IPS-18c (cell line): Measurements from ENCODE around the gene CACNG4.
"Not testable (repeated sequence)": the region's sequence is repeated elsewhere in the genome, so short reads cannot be mapped to it uniquely, and the experiment has no call there.

Source experiments
- H3K4me3 ChIP-seq: 2 replicates; pipeline ENCODE4 v1.7.0; 2013; ENCODE audit warnings: low read depth, mild to moderate bottlenecking, low read length, moderate library complexity; ENCODE audit not compliant: insufficient read depth
- H3K9me3 ChIP-seq: one replicate; pipeline ENCODE4 v1.6.1; 2013; ENCODE audit warnings: mild to moderate bottlenecking, low read length, moderate library complexity; ENCODE audit not compliant: control insufficient read depth, insufficient read depth

CACNG4 gene

GRCh38 chr17:67040652-67041051 lies 76.1 kb downstream of the CACNG4 start:
- H3K9me3 ChIP-seq, result no peaks in the 10 kb centered on the region
- H3K4me3 ChIP-seq, result no peak overlapping the region

GRCh38 chr17:67041119-67041518 lies 76.6 kb downstream of the CACNG4 start:
- H3K9me3 ChIP-seq, H3K4me3 ChIP-seq: not testable (repeated sequence)

GRCh38 chr17:67041531-67041930 lies 77.0 kb downstream of the CACNG4 start:
- Histone ChIP-seq H3K9me3 (no peaks in the 10 kb centered on the region), H3K4me3 (no peak overlapping the region)

- Histone ChIP-seq H3K9me3 (no peaks in the 10 kb centered on the region), H3K4me3 (no peak overlapping the region)
Observed at GRCh38 chr17:67041941-67042899, 77.7 kb downstream of the CACNG4 start.

GRCh38 chr17:67043283-67043682 lies 78.8 kb downstream of the CACNG4 start:
- Histone ChIP-seq H3K9me3 (peaks cover 7% of the 10 kb centered on the region), H3K4me3 (no peak overlapping the region)

GRCh38 chr17:67044016-67044772 lies 79.7 kb downstream of the CACNG4 start, which contains the start of gene CACNG1:
Gene CACNG1 (plus strand): TSS chr17:67044554. CDS start chr17:67044661, 107 bp downstream.
- no peak within 1 kb of the TSS for H3K4me3 ChIP-seq

GRCh38 chr17:67044940-67045339 lies 80.4 kb downstream of the CACNG4 start:
- peaks cover 7% of the 10 kb centered on the region for H3K9me3 ChIP-seq

More at GRCh38 chr17:67044016-67044772, 79.7 kb downstream of the CACNG4 start, which contains the start of gene CACNG1:
- peaks cover 7% of the 10 kb centered on the region for H3K9me3 ChIP-seq

GRCh38 chr17:67046398-67046797 lies 81.9 kb downstream of the CACNG4 start:
- H3K4me3 ChIP-seq, result no peak overlapping the region
- peaks cover 7% of the 10 kb centered on the region for H3K9me3 ChIP-seq

More at GRCh38 chr17:67044940-67045339, 80.4 kb downstream of the CACNG4 start:
- H3K4me3 ChIP-seq, result no peak overlapping the region

GRCh38 chr17:67047382-67047781 lies 82.9 kb downstream of the CACNG4 start:
- Histone ChIP-seq H3K4me3 (no peak overlapping the region), H3K9me3 (peaks cover 7% of the 10 kb centered on the region)

- Histone ChIP-seq H3K4me3 (peak overlapping the region; percentile 1; the same call in 1 of the 2 replicates), H3K9me3 (peaks cover 7% of the 10 kb centered on the region)
Observed at GRCh38 chr17:67049025-67049739, 84.7 kb downstream of the CACNG4 start.

GRCh38 chr17:67050066-67050465 lies 85.6 kb downstream of the CACNG4 start:
- H3K9me3 ChIP-seq, result peaks cover 7% of the 10 kb centered on the region

GRCh38 chr17:67050471-67051154 lies 86.1 kb downstream of the CACNG4 start:
- H3K4me3 ChIP-seq, result no peak overlapping the region

More at GRCh38 chr17:67050066-67050465, 85.6 kb downstream of the CACNG4 start:
- no peak overlapping the region for H3K4me3 ChIP-seq

GRCh38 chr17:67051155-67051538 lies 86.6 kb downstream of the CACNG4 start:
- Histone ChIP-seq H3K4me3 (no peak overlapping the region), H3K9me3 (peaks cover 7% of the 10 kb centered on the region)

More at GRCh38 chr17:67050471-67051154, 86.1 kb downstream of the CACNG4 start:
- H3K9me3 ChIP-seq, result peaks cover 7% of the 10 kb centered on the region

- Histone ChIP-seq H3K4me3 (no peak overlapping the region), H3K9me3 (peaks cover 7% of the 10 kb centered on the region)
Observed at GRCh38 chr17:67051837-67052236, 87.3 kb downstream of the CACNG4 start.

GRCh38 chr17:67052720-67053437 lies 88.4 kb downstream of the CACNG4 start:
- H3K9me3 ChIP-seq, result peaks cover 4% of the 10 kb centered on the region
- no peak overlapping the region for H3K4me3 ChIP-seq

- Histone ChIP-seq H3K4me3 (no peak overlapping the region), H3K9me3 (no peaks in the 10 kb centered on the region)
Observed at GRCh38 chr17:67053438-67054000, 89.0 kb downstream of the CACNG4 start.
